ENCODE results near the gene ACBD3.

ACBD3 gene

GRCh38 chr1:226176870-226177269, 9.7 kb downstream of the ACBD3 start:
- Mint-ChIP-seq H3K27ac (no peak overlapping the region), H3K36me3 (ENCODE audit: low read depth) (peaks cover 26% of the 10 kb centered on the region), H3K4me3 (no peak overlapping the region), H3K4me1 (ENCODE audit: low read depth) (peaks cover 19% of the 10 kb centered on the region), H3K9me3 (peaks cover 3% of the 10 kb centered on the region), H3K27me3 (ENCODE audit: low read depth) (no peaks in the 10 kb centered on the region)

- Mint-ChIP-seq H3K36me3 (ENCODE audit: low read depth) (peaks cover 17% of the 10 kb centered on the region), H3K27ac (no peak overlapping the region), H3K27me3 (ENCODE audit: low read depth) (no peaks in the 10 kb centered on the region), H3K4me3 (no peak overlapping the region), H3K4me1 (ENCODE audit: low read depth) (peaks cover 11% of the 10 kb centered on the region), H3K9me3 (no peaks in the 10 kb centered on the region)
Observed at GRCh38 chr1:226172589-226172988, 14.0 kb downstream of the ACBD3 start.

GRCh38 chr1:226166341-226166740, 20.2 kb downstream of the ACBD3 start:
- H3K27ac Mint-ChIP-seq: no peak overlapping the region
- peaks cover 23% of the 10 kb centered on the region for H3K36me3 Mint-ChIP-seq (ENCODE audit: low read depth)

GRCh38 chr1:226164154-226164553, 22.4 kb downstream of the ACBD3 start:
- no peak overlapping the region for H3K27ac Mint-ChIP-seq
- no peak overlapping the region for H3K4me3 Mint-ChIP-seq
- peaks cover 36% of the 10 kb centered on the region for H3K36me3 Mint-ChIP-seq (ENCODE audit: low read depth)
- no peaks in the 10 kb centered on the region for H3K27me3 Mint-ChIP-seq (ENCODE audit: low read depth)
- no peaks in the 10 kb centered on the region for H3K9me3 Mint-ChIP-seq
- H3K4me1 Mint-ChIP-seq (ENCODE audit: low read depth): peaks cover 7% of the 10 kb centered on the region

More at GRCh38 chr1:226166341-226166740, 20.2 kb downstream of the ACBD3 start:
- Mint-ChIP-seq H3K4me1 (ENCODE audit: low read depth) (peaks cover 7% of the 10 kb centered on the region), H3K27me3 (ENCODE audit: low read depth) (no peaks in the 10 kb centered on the region), H3K4me3 (no peak overlapping the region), H3K9me3 (no peaks in the 10 kb centered on the region)

GRCh38 chr1:226162898-226163297, 23.6 kb downstream of the ACBD3 start:
- Mint-ChIP-seq H3K36me3 (ENCODE audit: low read depth) (peaks cover 39% of the 10 kb centered on the region), H3K4me3 (no peak overlapping the region), H3K9me3 (no peaks in the 10 kb centered on the region), H3K27me3 (ENCODE audit: low read depth) (no peaks in the 10 kb centered on the region), H3K4me1 (ENCODE audit: low read depth) (peaks cover 16% of the 10 kb centered on the region), H3K27ac (no peak overlapping the region)

- Mint-ChIP-seq H3K27me3 (ENCODE audit: low read depth) (no peaks in the 10 kb centered on the region), H3K9me3 (no peaks in the 10 kb centered on the region), H3K4me1 (ENCODE audit: low read depth) (peaks cover 24% of the 10 kb centered on the region), H3K27ac (no peak overlapping the region), H3K36me3 (ENCODE audit: low read depth) (peaks cover 40% of the 10 kb centered on the region), H3K4me3 (no peak overlapping the region)
Observed at GRCh38 chr1:226158983-226159382, 27.6 kb downstream of the ACBD3 start.

GRCh38 chr1:226158457-226158856, 28.1 kb downstream of the ACBD3 start:
- H3K36me3 Mint-ChIP-seq (ENCODE audit: low read depth): peaks cover 41% of the 10 kb centered on the region
- H3K9me3 Mint-ChIP-seq: no peaks in the 10 kb centered on the region
- no peaks in the 10 kb centered on the region for H3K27me3 Mint-ChIP-seq (ENCODE audit: low read depth)
- no peak overlapping the region for H3K4me3 Mint-ChIP-seq
- peaks cover 24% of the 10 kb centered on the region for H3K4me1 Mint-ChIP-seq (ENCODE audit: low read depth)
- H3K27ac Mint-ChIP-seq: peak overlapping the region; percentile 55

GRCh38 chr1:226157761-226158316, 28.7 kb downstream of the ACBD3 start:
- H3K4me3 Mint-ChIP-seq: no peak overlapping the region
- no peaks in the 10 kb centered on the region for H3K9me3 Mint-ChIP-seq
- H3K27ac Mint-ChIP-seq: peak overlapping the region; percentile 58
- peaks cover 42% of the 10 kb centered on the region for H3K36me3 Mint-ChIP-seq (ENCODE audit: low read depth)
- H3K4me1 Mint-ChIP-seq (ENCODE audit: low read depth): peaks cover 24% of the 10 kb centered on the region
- H3K27me3 Mint-ChIP-seq (ENCODE audit: low read depth): no peaks in the 10 kb centered on the region

GRCh38 chr1:226154593-226154992, 31.9 kb downstream of the ACBD3 start:
- Mint-ChIP-seq H3K4me1 (ENCODE audit: low read depth) (peaks cover 19% of the 10 kb centered on the region), H3K36me3 (ENCODE audit: low read depth) (peaks cover 32% of the 10 kb centered on the region), H3K27ac (peak overlapping the region; percentile 52), H3K9me3 (no peaks in the 10 kb centered on the region), H3K27me3 (ENCODE audit: low read depth) (no peaks in the 10 kb centered on the region), H3K4me3 (no peak overlapping the region)

GRCh38 chr1:226149806-226150205, 36.7 kb downstream of the ACBD3 start:
- Mint-ChIP-seq H3K27me3 (ENCODE audit: low read depth) (no peaks in the 10 kb centered on the region), H3K4me3 (no peak overlapping the region), H3K27ac (no peak overlapping the region), H3K36me3 (ENCODE audit: low read depth) (peaks cover 39% of the 10 kb centered on the region), H3K9me3 (no peaks in the 10 kb centered on the region), H3K4me1 (ENCODE audit: low read depth) (peaks cover 3% of the 10 kb centered on the region)

GRCh38 chr1:226148121-226148648, 38.4 kb downstream of the ACBD3 start:
- H3K27ac Mint-ChIP-seq: no peak overlapping the region
- peaks cover 2% of the 10 kb centered on the region for H3K4me1 Mint-ChIP-seq (ENCODE audit: low read depth)
- peaks cover 36% of the 10 kb centered on the region for H3K36me3 Mint-ChIP-seq (ENCODE audit: low read depth)
- no peak overlapping the region for H3K4me3 Mint-ChIP-seq
- H3K9me3 Mint-ChIP-seq: no peaks in the 10 kb centered on the region
- H3K27me3 Mint-ChIP-seq (ENCODE audit: low read depth): no peaks in the 10 kb centered on the region

- H3K4me3 Mint-ChIP-seq: no peak overlapping the region
Observed at GRCh38 chr1:226144045-226144444, 42.5 kb downstream of the ACBD3 start.

GRCh38 chr1:226135709-226136108, 50.8 kb downstream of the ACBD3 start:
- no peak overlapping the region for H3K4me3 Mint-ChIP-seq
- no peaks in the 10 kb centered on the region for H3K27me3 Mint-ChIP-seq (ENCODE audit: low read depth)
- H3K4me1 Mint-ChIP-seq (ENCODE audit: low read depth): peaks cover 1% of the 10 kb centered on the region
- no peaks in the 10 kb centered on the region for H3K36me3 Mint-ChIP-seq (ENCODE audit: low read depth)
- H3K9me3 Mint-ChIP-seq: no peaks in the 10 kb centered on the region
- no peak overlapping the region for H3K27ac Mint-ChIP-seq

More at GRCh38 chr1:226144045-226144444, 42.5 kb downstream of the ACBD3 start:
- Mint-ChIP-seq H3K4me1 (ENCODE audit: low read depth) (peaks cover 2% of the 10 kb centered on the region), H3K9me3 (no peaks in the 10 kb centered on the region), H3K27ac (no peak overlapping the region), H3K27me3 (ENCODE audit: low read depth) (no peaks in the 10 kb centered on the region), H3K36me3 (ENCODE audit: low read depth) (peaks cover 28% of the 10 kb centered on the region)

GRCh38 chr1:226135059-226135651, 51.4 kb downstream of the ACBD3 start:
- H3K4me1 Mint-ChIP-seq (ENCODE audit: low read depth): peaks cover 4% of the 10 kb centered on the region
- no peaks in the 10 kb centered on the region for H3K27me3 Mint-ChIP-seq (ENCODE audit: low read depth)
- H3K4me3 Mint-ChIP-seq: no peak overlapping the region
- peak overlapping the region; percentile 19 for H3K27ac Mint-ChIP-seq
- no peaks in the 10 kb centered on the region for H3K36me3 Mint-ChIP-seq (ENCODE audit: low read depth)
- no peaks in the 10 kb centered on the region for H3K9me3 Mint-ChIP-seq

Data from T-helper 1 cell treated with Interleukin-12 subunit alpha and Interleukin-12 subunit beta and Interleukin-4 antibody, amounts not matched to agents 30 μg/mL and 1 μg/mL, for 36 hours (primary cell).